ENCODE measurements around the gene PSME3IP1.

PSME3IP1 gene

DNA sequence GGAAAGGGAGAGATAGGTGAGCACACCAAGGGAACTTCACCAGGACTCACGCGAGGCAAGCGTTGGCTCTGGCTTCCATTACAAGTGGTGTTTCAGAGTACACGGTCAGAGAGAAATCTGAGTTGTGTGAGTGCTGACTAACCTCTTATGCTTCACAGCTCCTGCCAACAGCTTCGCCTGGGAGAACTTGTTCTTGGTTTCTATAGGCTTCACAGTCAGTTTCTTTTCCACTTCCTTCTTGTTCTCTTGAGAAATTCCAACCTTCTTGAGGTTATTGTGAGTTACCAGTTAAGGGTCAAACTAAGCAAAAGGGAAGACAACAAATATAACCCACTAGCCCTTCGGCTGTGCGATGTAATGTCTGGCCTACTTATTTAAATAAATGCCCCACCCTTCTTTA, 18.9 kb downstream of the PSME3IP1 start:
- no peak for DNase-seq

- DNase-seq, result no peak
Measured at GRCh38 chr16:57166451-57166850, 19.4 kb downstream of the PSME3IP1 start.

- no peak for DNase-seq
Measured at GRCh38 chr16:57165938-57166337, 19.9 kb downstream of the PSME3IP1 start.

GRCh38 chr16:57165483-57165882, 20.4 kb downstream of the PSME3IP1 start:
- DNase-seq, result no peak

DNA sequence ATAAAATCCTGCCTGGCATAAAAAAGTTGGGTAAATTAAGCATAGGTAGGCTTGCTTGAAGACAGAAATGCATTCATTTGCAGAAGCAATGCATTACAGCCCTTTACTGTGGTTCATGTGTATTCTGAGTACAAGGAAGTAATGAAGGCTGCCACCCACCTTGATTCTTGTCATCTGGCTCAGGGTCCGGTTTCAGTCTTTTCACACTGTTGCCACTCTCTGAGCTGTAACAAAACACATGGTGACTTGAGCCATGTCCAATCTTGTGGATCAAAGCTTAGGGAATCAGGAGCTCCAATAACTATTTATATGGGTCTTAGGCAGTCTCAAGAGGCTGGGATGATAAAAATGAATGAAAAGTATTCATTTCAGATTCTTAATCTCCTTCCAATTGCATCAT, 22.0 kb downstream of the PSME3IP1 start:
- DNase-seq, result no peak

- DNase-seq, result no peak
Measured at GRCh38 chr16:57159447-57159846, 26.4 kb downstream of the PSME3IP1 start.

GRCh38 chr16:57157533-57157932, 28.3 kb downstream of the PSME3IP1 start:
- no peak for DNase-seq

GRCh38 chr16:57156351-57156703, 29.5 kb downstream of the PSME3IP1 start:
- no peak for DNase-seq

DNA sequence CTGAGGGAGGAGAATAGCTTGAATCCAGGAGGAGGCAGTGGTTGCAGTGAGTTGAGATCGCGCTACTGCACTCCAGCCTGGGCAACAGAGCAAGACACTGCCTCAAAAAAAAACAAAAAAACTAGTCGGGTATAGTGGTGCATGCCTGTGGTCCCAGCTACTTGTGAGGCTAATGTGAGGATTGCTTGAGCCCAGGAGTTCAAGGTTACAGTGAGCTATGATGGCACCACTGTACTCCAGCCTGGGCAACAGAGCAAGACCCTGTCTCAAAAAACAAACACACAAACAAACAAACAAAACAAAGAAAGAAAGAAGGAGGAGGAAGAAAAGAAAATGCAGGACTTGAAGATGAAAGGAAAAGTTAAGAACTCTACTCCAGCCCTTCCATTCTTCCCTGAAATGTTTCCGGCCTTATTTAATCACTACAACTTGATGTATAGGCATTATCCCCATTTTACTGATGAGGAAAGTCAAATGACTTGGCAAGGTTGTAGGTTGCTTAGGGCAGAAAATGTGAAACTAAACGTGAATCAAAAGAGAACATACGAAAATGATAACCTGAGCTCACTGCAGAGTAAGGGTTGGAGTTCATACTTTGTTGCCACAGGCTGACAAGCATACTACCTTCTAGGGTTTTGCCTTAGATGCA, 30.0 kb downstream of the PSME3IP1 start:
- DNase-seq, result no peak

- DNase-seq, result no peak
Measured at GRCh38 chr16:57153841-57154240, 32.0 kb downstream of the PSME3IP1 start.

GRCh38 chr16:57152096-57153093, 33.4 kb downstream of the PSME3IP1 start:
- no peak for DNase-seq

DNA sequence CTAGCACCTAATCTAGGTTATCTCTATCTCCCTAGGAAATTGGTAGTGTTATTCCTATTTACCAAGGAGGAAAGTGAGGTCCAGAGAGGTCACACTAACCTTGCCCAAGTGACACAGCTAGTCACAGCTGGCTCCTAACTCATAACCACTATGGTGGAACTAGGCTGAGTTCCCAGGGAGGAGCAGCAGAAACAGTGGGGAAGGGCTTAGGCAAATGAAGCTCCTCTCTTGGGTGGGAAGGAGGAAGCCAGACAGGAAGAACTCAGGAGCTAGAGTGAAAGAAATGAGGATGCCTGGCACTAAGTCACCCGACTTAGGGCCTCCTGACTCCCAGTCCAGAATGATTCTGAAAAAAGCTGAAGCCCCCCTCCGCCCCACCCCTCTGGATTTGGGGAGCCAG, 34.5 kb downstream of the PSME3IP1 start:
- no peak for DNase-seq

DNA sequence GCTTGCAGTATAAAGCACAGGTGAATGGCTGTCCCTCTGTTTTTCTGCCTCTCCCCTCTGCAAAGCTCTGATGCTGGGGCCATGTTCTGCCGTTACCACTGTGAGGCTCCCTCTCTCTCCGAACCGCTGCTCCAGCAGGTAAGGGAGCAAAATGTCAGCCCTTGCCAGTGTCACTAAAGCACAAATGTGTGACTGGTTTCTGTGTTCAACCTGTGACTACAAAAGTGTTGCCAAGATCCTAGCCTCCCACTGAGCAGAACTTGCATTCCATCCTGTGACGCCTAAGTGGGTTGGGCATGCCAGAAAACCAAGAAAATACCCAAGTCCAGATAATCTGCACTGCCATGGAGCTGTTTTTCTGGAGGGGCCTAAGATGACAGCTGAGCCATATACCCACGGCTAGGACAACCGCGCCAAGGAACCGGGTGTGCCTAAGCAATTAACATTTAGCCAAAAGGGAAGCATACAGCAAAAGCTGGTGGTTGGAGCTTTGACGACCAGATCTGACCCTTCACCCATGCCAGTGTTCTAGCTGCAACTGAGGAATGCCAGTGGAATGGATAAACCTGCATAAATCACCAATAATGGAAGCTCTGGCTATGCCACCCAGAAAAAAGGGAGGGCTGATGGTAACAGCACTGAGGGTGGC, 35.0 kb downstream of the PSME3IP1 start:
- no peak for DNase-seq

GRCh38 chr16:57149391-57149790, 36.4 kb downstream of the PSME3IP1 start:
- no peak for DNase-seq

DNA sequence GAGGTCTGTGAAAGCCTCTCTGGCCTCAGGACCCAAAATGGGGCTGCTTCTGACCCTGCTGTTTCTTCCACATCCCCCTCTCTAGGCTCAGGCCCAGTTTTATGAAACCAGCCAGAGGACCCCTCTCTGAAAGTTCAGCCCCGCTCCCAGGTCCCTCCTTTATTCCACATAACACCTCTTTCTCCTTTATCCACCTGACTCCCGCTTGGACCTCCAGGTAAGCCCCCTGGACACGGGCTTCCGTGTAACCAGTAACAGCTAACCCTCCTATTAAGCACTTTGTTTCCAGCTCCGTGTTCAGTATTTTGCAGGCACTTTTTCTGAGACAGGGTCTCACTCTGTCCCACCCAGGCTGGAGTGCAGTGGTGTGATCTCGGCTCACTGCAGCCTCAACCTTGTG, 37.4 kb downstream of the PSME3IP1 start:
- no peak for DNase-seq

DNA sequence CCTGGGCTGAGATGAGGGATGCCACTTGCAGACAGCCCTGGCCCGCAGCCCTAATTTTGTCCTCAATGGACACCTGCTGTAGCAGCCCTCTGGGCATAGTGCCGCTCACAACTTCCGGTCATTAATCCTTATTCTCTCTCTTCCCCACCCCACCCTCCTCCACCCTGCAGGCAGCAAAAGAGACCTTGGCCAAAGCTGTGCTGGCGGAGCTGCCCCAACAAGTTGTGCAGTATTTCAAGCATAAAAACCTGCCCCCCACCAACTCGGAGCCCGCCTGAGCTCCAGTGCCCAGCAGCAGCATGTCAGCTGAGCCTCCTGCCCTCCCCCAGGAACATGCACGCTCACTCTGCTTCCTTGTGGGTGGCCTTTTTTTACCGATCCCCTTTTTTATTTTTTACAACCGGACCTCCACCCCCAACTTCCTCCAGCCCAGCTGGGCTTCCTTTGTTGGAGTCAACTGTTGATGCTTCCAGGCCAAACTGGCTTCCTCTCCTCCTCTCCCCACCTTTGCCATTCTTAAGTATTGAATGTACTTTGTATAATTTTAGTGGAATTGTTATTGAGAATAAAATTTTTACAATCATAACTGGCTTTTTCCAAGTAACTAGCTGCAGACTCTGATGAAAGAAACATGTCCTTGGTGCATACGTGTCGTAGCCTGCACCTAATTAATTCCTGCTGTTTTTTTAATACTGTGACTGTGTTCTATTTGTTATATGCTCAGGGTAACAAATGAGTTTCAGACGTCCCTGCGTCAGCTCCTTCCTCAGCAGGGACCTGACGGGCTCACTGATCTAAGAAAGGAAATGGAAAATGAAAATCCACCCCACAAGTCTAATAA, 38.2 kb downstream of the PSME3IP1 start:
- DNase-seq, result no peak

DNA sequence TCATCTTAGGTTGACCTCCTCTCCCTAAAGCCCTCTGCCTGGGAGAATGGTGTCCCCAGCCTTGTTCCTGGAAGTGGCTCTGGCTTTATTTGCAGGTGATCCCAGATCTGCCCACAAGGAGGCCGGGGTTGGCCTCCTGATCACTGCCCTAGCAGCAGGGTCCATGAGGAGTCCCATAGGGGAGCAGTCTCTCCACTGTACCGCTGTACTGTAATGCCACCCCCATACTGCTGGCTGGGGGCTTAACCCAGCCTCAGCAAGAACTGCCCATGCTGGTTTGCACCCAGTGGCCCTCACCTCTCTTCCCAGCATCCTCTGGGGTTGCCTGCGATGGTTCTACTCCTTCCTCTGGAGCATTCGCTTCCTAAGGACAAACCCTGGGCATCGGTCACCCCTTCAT, 39.1 kb downstream of the PSME3IP1 start:
- DNase-seq, result no peak

DNA sequence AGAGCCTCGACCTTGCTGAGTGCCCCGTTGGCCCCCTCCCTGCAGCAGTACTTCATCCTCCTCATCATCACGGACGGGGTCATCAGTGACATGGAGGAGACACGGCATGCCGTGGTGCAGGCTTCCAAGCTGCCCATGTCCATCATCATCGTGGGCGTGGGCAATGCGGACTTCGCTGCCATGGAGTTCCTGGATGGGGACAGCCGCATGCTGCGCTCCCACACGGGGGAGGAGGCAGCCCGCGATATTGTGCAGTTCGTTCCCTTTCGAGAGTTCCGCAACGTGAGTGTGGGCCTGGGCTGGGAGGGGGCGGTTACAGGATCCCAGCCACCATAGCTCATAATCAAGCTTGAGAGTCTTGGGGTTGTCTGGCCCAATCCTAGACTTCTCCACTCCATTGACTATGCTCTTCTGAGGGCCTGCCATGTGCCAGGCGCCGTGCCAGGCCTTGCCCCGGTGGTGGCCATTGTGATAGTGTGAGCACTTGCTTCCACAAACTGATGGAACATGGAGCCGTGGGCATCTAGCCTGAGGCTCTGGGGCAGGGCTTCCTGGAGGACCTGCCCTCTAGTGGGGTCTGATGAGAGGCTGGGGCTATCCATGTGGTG, 39.7 kb downstream of the PSME3IP1 start:
- DNase-seq, result no peak

DNA sequence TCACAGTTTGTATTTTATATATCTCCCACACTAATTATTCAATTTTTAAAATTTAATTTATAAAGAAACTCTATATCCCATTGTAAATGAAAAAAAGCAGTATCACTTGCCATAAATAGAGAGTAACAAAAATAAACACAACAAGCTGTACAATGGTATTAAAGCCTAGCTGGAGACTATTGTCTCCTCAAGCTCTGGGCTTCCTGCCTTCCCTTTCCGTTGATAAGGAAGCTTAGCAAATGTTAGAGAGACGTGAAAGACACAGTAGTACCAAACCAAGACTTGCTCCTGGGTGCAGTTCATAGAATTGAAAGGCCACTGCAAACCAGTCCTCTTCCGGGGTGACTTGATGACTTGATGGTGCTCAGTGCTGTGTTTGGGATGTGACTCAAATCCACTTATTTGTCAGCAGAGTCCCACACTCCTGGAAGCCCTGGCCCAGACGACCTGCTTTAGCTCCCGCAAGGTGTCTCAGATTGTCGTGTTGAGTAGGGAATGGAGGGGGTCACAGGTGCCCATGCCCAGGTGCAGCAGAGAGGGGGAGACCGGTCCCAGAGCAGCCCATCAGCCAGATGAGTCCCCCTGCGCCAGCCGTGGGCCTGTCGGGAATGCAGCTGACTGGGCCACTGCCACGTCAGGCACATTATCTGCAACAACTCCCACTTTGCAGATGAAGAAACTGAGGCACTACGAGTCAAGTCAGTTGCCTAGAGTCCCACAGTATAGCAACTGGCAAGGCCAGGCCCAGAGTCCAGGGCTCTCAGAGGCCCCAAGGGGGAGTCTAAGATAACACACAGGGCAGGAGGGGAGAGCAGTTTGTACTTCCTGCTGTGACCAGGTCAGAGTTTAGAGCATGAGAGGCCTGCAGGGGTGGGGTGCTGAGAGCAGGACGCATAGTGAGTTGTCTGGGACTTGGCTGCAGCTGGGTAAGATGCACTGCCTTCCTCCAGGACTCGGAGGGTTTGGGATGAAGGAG, 40.5 kb downstream of the PSME3IP1 start:
- DNase-seq, result no peak

GRCh38 chr16:57144027-57144426, 41.8 kb downstream of the PSME3IP1 start:
- DNase-seq, result no peak

All from activated CD4-positive, alpha-beta T cell treated with anti-CD3 and anti-CD28 coated beads, Interleukin-2, amount 50 U/mL, for 48 hours (primary cell).